ENCODE measurements around the gene KDSR. TPM values are rescaled to one million over a fixed set of nuclear protein-coding genes. Genes with fewer than 3 reads are reported as not detected.

Gene KDSR
- total RNA-seq, 5 donors from 2014 or later (not counting 1 experiment from before 2014, with no cell fraction given), result 25.2 to 69.1 (median 56.3) TPM

- no peak overlapping the region for H3K27ac ChIP-seq (ENCODE audit: low read length)
- Mint-ChIP-seq H3K27me3 (no peaks in the 10 kb centered on the region), H3K36me3 (peaks cover 20% of the 10 kb centered on the region), H3K4me1 (peaks cover 88 to 94% (median 92%) of the 10 kb centered on the region in 3 donors), H3K9me3 (no peaks in the 10 kb centered on the region), H3K4me3 (peak overlapping the region in 1 of 3 donors; percentile 33), H3K27ac (peak overlapping the region; percentile 55 to 90)
- H3K27me3 ChIP-seq (replicated peaks in 1 of 2; ENCODE audit: control insufficient read depth in 2 of 2, extremely low read depth in 1 of 2, insufficient read depth in 2 of 2, low read length in 1 of 2), result no peaks in the 10 kb centered on the region
- ATAC-seq (replicated peaks in 1 of 4), result no peak
- H3K4me3 ChIP-seq (ENCODE audit: control insufficient read depth in 1 of 2, extremely low read depth in 1 of 2, low read length in 1 of 2), result no peak overlapping the region
- 87% methylated on average over 3 of the region's 7 CpGs for WGBS (ENCODE audit: insufficient coverage)
- peaks cover 0 to 20% of the 10 kb centered on the region in 2 donors for H3K36me3 ChIP-seq (ENCODE audit: control insufficient read depth in 2 of 2, extremely low read depth in 1 of 2, insufficient read depth in 1 of 2, low read length in 1 of 2)
- no peaks in the 10 kb centered on the region for H3K9me3 ChIP-seq
- no peak for DNase-seq
- H3K4me1 ChIP-seq (ENCODE audit: control insufficient read depth in 1 of 2, extremely low read depth in 1 of 2, insufficient read depth in 2 of 2, low read length in 2 of 2), result peaks cover 21 to 48% of the 10 kb centered on the region in 2 experiments
- ChIA-PET CTCF (interaction anchor here (0.6 to 3.2 kb wide), 8 partner anchors 11 to 950 kb away, joined by 3 to 15 read pairs (median 4); no protein-coding TSS in a partner anchor), POLR2A (interaction anchor here (0.6 kb wide), 3 partner anchors 11 to 145 kb away, joined by 4 to 6 read pairs (median 4); no protein-coding TSS in a partner anchor)
Measured at GRCh38 chr18:63306819-63307550, 60.0 kb downstream of the KDSR start.

GRCh38 chr18:63306249-63306648, 60.8 kb downstream of the KDSR start:
- CTCF ChIA-PET, result interaction anchor here (0.6 to 3.2 kb wide), 2 partner anchors 11 to 950 kb away, joined by 4 to 15 read pairs; no protein-coding TSS in a partner anchor
- H3K4me3 ChIP-seq (ENCODE audit: control insufficient read depth in 1 of 2, extremely low read depth in 1 of 2, low read length in 1 of 2), result no peak overlapping the region
- H3K9me3 Mint-ChIP-seq, result no peaks in the 10 kb centered on the region
- peaks cover 21 to 52% of the 10 kb centered on the region in 2 experiments for H3K4me1 ChIP-seq (ENCODE audit: control insufficient read depth in 1 of 2, extremely low read depth in 1 of 2, insufficient read depth in 2 of 2, low read length in 2 of 2)
- H3K9me3 ChIP-seq, result no peaks in the 10 kb centered on the region
- H3K27me3 Mint-ChIP-seq, result no peaks in the 10 kb centered on the region
- H3K4me1 Mint-ChIP-seq, result peaks cover 88 to 94% (median 92%) of the 10 kb centered on the region in 3 donors
- WGBS (ENCODE audit: insufficient coverage), result 100% methylated on average over 3 of the region's 6 CpGs
- H3K4me3 Mint-ChIP-seq, result peak overlapping the region in 1 of 3 donors; percentile 33
- no peak overlapping the region for H3K27ac ChIP-seq (ENCODE audit: low read length)
- H3K36me3 ChIP-seq (ENCODE audit: control insufficient read depth in 2 of 2, extremely low read depth in 1 of 2, insufficient read depth in 1 of 2, low read length in 1 of 2), result peaks cover 0 to 21% of the 10 kb centered on the region in 2 donors
- DNase-seq (no peak), ATAC-seq (replicated peaks in 1 of 4) (no peak)
- no peaks in the 10 kb centered on the region for H3K27me3 ChIP-seq (replicated peaks in 1 of 2; ENCODE audit: control insufficient read depth in 2 of 2, extremely low read depth in 1 of 2, insufficient read depth in 2 of 2, low read length in 1 of 2)
- peak overlapping the region; percentile 55 to 90 for H3K27ac Mint-ChIP-seq
- POLR2A ChIA-PET, result interaction anchor here in 1 of 2 donors (0.5 kb wide), 1 partner anchor 586 kb away, joined by 3 read pairs; no protein-coding TSS in a partner anchor
- H3K36me3 Mint-ChIP-seq, result peaks cover 22% of the 10 kb centered on the region

- peaks cover 41% of the 10 kb centered on the region for H3K36me3 Mint-ChIP-seq
- H3K4me1 ChIP-seq (ENCODE audit: control insufficient read depth in 1 of 2, extremely low read depth in 1 of 2, insufficient read depth in 2 of 2, low read length in 2 of 2), result peaks cover 29 to 57% of the 10 kb centered on the region in 2 experiments
- no peaks in the 10 kb centered on the region for H3K27me3 Mint-ChIP-seq
- peaks cover 93 to 96% (median 96%) of the 10 kb centered on the region in 3 donors for H3K4me1 Mint-ChIP-seq
- no peaks in the 10 kb centered on the region for H3K9me3 ChIP-seq
- H3K4me3 ChIP-seq (ENCODE audit: control insufficient read depth in 1 of 2, extremely low read depth in 1 of 2, low read length in 1 of 2), result no peak overlapping the region
- H3K9me3 Mint-ChIP-seq, result no peaks in the 10 kb centered on the region
- peak overlapping the region in 1 of 3 donors; percentile 16 for H3K4me3 Mint-ChIP-seq
- peaks cover 0 to 21% of the 10 kb centered on the region in 2 donors for H3K36me3 ChIP-seq (ENCODE audit: control insufficient read depth in 2 of 2, extremely low read depth in 1 of 2, insufficient read depth in 1 of 2, low read length in 1 of 2)
- ChIA-PET POLR2A (no interaction called here), CTCF (no interaction called here)
- no peaks in the 10 kb centered on the region for H3K27me3 ChIP-seq (replicated peaks in 1 of 2; ENCODE audit: control insufficient read depth in 2 of 2, extremely low read depth in 1 of 2, insufficient read depth in 2 of 2, low read length in 1 of 2)
- DNase-seq (peak in 1 of 35 experiments; percentile 31), ATAC-seq (replicated peaks in 1 of 4) (no peak)
- peak overlapping the region; percentile 8 for H3K27ac ChIP-seq (ENCODE audit: low read length)
- no CpG with 5 or more reads among the region's 3 CpGs for WGBS (ENCODE audit: insufficient coverage)
- peak overlapping the region; percentile 94 to 97 for H3K27ac Mint-ChIP-seq
Measured at GRCh38 chr18:63303547-63303946, 63.5 kb downstream of the KDSR start.

GRCh38 chr18:63302636-63303405, 64.2 kb downstream of the KDSR start:
- H3K27me3 ChIP-seq (replicated peaks in 1 of 2; ENCODE audit: control insufficient read depth in 2 of 2, extremely low read depth in 1 of 2, insufficient read depth in 2 of 2, low read length in 1 of 2), result no peaks in the 10 kb centered on the region
- H3K27me3 Mint-ChIP-seq, result no peaks in the 10 kb centered on the region
- no CpG with 5 or more reads among the region's 5 CpGs for WGBS (ENCODE audit: insufficient coverage)
- ATAC-seq (replicated peaks in 1 of 4) (no peak), DNase-seq (no peak)
- CTCF ChIA-PET, result interaction anchor here in 1 of 2 donors (0.9 to 1.6 kb wide), 2 partner anchors 9 to 15 kb away, joined by 3 to 13 read pairs; no protein-coding TSS in a partner anchor
- H3K27ac ChIP-seq (ENCODE audit: low read length), result peak overlapping the region; percentile 8
- peak overlapping the region; percentile 35 to 60 (median 43) for H3K4me3 Mint-ChIP-seq
- H3K27ac Mint-ChIP-seq, result peak overlapping the region; percentile 94 to 97
- peaks cover 0 to 21% of the 10 kb centered on the region in 2 donors for H3K36me3 ChIP-seq (ENCODE audit: control insufficient read depth in 2 of 2, extremely low read depth in 1 of 2, insufficient read depth in 1 of 2, low read length in 1 of 2)
- peaks cover 93 to 97% (median 96%) of the 10 kb centered on the region in 3 donors for H3K4me1 Mint-ChIP-seq
- H3K36me3 Mint-ChIP-seq, result peaks cover 41% of the 10 kb centered on the region
- H3K9me3 ChIP-seq, result no peaks in the 10 kb centered on the region
- POLR2A ChIA-PET, result interaction anchor here in 1 of 2 donors (0.6 kb wide), 1 partner anchor 1128 kb away, joined by 3 read pairs; no protein-coding TSS in a partner anchor
- H3K4me3 ChIP-seq (ENCODE audit: control insufficient read depth in 1 of 2, extremely low read depth in 1 of 2, low read length in 1 of 2), result no peak overlapping the region
- H3K4me1 ChIP-seq (ENCODE audit: control insufficient read depth in 1 of 2, extremely low read depth in 1 of 2, insufficient read depth in 2 of 2, low read length in 2 of 2), result peaks cover 33 to 60% of the 10 kb centered on the region in 2 experiments
- H3K9me3 Mint-ChIP-seq, result no peaks in the 10 kb centered on the region

DNA sequence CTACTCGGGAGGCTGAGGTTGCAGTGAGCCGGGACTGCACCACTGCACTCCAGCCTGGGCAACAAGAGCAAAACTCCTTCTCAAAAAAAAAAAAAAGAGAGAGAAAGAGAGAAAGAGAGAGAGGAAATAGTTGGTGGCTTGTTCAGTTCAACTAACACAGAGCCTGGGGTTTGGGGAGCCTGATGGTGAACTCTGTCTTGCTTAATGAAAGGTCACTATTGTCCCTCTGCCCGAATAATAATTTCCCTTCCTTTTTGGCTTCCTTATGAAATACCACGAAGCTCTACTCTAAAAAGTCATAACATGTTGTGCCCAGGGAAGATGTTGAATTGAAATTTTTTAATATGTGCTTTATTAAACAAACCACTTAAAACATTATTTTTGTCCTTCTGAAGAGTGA, 64.8 kb downstream of the KDSR start:
- Mint-ChIP-seq H3K4me3 (peak overlapping the region in 2 of 3 donors; percentile 43 to 60), H3K27me3 (no peaks in the 10 kb centered on the region), H3K9me3 (no peaks in the 10 kb centered on the region), H3K27ac (peak overlapping the region; percentile 94 to 97), H3K36me3 (peaks cover 47% of the 10 kb centered on the region), H3K4me1 (peaks cover 90 to 93% (median 90%) of the 10 kb centered on the region in 3 donors)
- ATAC-seq (replicated peaks in 1 of 4) (no peak), DNase-seq (no peak)
- Histone ChIP-seq H3K4me3 (ENCODE audit: control insufficient read depth in 1 of 2, extremely low read depth in 1 of 2, low read length in 1 of 2) (no peak overlapping the region), H3K27ac (ENCODE audit: low read length) (peak overlapping the region; percentile 8), H3K36me3 (ENCODE audit: control insufficient read depth in 2 of 2, extremely low read depth in 1 of 2, insufficient read depth in 1 of 2, low read length in 1 of 2) (peaks cover 0 to 21% of the 10 kb centered on the region in 2 donors), H3K4me1 (ENCODE audit: control insufficient read depth in 1 of 2, extremely low read depth in 1 of 2, insufficient read depth in 2 of 2, low read length in 2 of 2) (peaks cover 31 to 62% of the 10 kb centered on the region in 2 experiments), H3K9me3 (no peaks in the 10 kb centered on the region), H3K27me3 (replicated peaks in 1 of 2; ENCODE audit: control insufficient read depth in 2 of 2, extremely low read depth in 1 of 2, insufficient read depth in 2 of 2, low read length in 1 of 2) (no peaks in the 10 kb centered on the region)
- no CpG with 5 or more reads among the region's 4 CpGs for WGBS (ENCODE audit: insufficient coverage)
- POLR2A ChIA-PET, result interaction anchor here in 1 of 2 donors (0.6 kb wide), 1 partner anchor 1127 kb away, joined by 3 read pairs; no protein-coding TSS in a partner anchor
- CTCF ChIA-PET, result interaction anchor here (0.5 to 2.5 kb wide), 7 partner anchors 9 to 170 kb away, joined by 3 to 13 read pairs (median 4); no protein-coding TSS in a partner anchor
